Endothelial cell of umbilical vein (primary cell): ENCODE data around the gene SEC14L1.

ENCODE experiments used
- MYC ChIP-seq: IDR thresholded peaks from one replicate; pipeline ENCODE4 v1.6.1; 2011; ENCODE audit warnings: mild to moderate bottlenecking, low read depth, low read length
- POLR2A ChIP-seq: IDR thresholded peaks from 2 replicates; pipeline ENCODE4 v1.6.1; 2012; ENCODE audit warnings: low read depth, mild to moderate bottlenecking, control low read depth, low read length

DNA sequence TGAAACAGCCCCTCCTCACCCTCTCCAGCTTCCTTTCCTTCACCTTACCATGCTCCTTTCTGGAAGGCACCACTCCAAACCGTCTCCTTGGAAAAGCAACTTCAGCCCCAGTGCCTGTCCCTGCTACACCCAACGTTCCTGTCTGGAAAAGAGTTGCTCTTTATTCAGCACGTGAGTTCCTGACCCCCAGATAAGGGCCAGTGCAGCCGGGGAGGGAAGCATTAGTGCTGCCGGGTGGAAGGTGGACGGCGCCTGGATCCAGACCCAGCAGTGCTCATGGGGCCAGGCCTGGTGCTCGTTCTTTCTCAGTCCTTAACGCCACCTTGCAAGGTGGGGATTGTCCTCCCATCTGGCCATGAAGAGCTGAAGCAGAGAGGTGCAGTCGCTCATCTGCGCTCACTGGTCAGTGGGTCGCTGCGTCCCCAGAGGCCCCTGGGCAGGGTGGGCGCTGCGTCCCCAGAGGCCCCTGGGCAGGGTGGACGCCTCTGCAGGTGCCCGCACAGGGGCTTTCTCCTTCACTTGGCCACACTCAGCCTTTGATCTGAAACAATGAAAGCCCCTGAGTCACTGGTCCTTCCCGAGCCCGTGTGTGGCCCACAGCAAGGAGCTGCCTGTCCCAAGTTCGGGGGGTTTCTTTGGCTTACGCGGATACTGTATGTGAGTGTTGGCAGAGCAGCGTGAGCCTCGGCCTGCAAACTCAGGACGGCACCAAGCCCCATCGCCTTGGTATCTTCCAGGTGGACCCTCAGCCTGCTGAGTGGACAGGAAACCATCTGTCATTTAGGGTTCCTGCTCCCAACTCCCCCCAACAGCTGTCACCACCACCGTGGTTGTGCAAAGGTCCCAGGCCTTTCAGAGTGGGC, 117.1 kb downstream of the SEC14L1 start:
- TF ChIP-seq POLR2A (no peak), MYC (no peak)
